ENCODE measurements around the gene ATP8B4.

DNA sequence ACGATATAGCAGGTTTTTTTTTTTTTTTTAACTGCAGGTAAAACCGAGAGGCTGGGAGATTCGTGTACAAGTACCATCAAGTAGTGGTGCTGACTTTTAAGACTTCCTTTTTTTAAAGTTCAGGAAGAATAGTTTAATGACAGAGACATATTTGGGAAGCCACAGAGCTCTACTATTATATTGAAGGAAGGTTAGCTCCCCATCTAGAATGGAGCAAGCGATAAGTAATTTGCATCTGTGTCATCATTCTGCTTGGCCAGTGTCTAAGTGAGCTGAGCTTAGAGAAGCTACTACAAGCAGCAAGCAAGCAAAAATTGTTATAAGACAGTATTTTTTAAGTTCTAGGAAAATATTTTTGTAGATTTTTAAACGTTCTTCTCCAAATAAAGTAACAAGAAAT is 203.2 kb downstream of the ATP8B4 start:
- TF ChIP-seq, protein P1, sequence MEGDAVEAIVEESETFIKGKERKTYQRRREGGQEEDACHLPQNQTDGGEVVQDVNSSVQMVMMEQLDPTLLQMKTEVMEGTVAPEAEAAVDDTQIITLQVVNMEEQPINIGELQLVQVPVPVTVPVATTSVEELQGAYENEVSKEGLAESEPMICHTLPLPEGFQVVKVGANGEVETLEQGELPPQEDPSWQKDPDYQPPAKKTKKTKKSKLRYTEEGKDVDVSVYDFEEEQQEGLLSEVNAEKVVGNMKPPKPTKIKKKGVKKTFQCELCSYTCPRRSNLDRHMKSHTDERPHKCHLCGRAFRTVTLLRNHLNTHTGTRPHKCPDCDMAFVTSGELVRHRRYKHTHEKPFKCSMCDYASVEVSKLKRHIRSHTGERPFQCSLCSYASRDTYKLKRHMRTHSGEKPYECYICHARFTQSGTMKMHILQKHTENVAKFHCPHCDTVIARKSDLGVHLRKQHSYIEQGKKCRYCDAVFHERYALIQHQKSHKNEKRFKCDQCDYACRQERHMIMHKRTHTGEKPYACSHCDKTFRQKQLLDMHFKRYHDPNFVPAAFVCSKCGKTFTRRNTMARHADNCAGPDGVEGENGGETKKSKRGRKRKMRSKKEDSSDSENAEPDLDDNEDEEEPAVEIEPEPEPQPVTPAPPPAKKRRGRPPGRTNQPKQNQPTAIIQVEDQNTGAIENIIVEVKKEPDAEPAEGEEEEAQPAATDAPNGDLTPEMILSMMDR (IDR thresholded peaks at IDR 0.05) = no peak
- TF ChIP-seq POLR2A (IDR thresholded peaks at IDR 0.05) = no peak
- TF ChIP-seq POLR2AphosphoS5 (IDR thresholded peaks at IDR 0.05; ENCODE audit: insufficient read depth in 1 of 2, low read depth in 1 of 2) = no peak
